Measurements from ENCODE around the gene CELA2A.

DNA sequence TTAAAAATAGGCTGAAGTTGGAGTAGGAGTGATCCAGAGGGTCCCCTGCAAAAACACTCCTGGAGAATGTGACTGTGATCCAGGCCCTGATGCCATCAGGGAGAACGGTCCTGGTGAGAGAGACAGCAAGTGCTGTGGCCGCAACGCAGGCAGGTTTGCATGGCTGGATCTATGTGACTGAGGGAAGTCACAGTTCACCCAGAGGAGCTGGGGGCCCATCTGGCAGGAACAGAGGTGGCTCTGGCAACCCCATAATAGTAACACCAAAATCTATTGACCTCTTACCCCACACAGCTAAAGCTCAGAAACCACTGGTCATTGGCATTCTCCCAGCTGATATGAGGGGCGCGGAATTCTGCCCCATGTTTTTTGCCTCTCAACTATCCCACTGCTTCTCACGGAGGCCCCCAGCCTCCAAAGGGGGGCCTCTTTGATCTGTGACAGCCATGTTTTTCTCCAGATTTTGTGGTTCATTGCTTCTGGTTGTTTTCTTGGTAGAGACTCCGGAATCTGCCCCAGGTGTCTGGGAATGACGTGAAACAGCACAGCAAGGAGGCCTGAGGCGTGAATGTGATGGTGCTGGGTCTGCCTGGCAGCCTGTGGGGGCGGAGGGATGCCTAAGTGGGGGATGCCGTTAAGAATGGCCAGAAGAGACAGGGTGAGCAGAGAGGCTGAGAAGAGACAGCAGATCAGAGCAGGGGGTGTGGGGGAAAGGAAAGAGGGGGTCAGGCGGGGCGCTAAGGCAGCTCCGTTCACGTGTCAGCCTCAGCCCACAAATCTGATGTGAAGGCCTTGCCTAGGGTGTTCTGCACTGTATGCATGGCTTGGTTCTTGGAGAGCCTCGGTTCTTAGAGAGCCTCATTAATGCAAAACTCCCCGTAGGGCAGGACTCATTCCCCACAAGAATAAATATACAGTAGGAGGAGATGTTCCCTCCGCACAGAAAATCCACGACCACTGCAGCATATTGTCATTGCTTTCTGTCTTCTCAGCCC, 43.9 kb downstream of the CELA2A start:
- TF ChIP-seq, protein P1, sequence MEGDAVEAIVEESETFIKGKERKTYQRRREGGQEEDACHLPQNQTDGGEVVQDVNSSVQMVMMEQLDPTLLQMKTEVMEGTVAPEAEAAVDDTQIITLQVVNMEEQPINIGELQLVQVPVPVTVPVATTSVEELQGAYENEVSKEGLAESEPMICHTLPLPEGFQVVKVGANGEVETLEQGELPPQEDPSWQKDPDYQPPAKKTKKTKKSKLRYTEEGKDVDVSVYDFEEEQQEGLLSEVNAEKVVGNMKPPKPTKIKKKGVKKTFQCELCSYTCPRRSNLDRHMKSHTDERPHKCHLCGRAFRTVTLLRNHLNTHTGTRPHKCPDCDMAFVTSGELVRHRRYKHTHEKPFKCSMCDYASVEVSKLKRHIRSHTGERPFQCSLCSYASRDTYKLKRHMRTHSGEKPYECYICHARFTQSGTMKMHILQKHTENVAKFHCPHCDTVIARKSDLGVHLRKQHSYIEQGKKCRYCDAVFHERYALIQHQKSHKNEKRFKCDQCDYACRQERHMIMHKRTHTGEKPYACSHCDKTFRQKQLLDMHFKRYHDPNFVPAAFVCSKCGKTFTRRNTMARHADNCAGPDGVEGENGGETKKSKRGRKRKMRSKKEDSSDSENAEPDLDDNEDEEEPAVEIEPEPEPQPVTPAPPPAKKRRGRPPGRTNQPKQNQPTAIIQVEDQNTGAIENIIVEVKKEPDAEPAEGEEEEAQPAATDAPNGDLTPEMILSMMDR (IDR thresholded peaks at IDR 0.05): no peak
- TF ChIP-seq ZFX (IDR thresholded peaks at IDR 0.05; ENCODE audit: borderline replicate concordance): no peak

Data from 22Rv1 (cell line).